GM10248 (cell line): ENCODE data around the gene ZFR.

ENCODE experiments used
- CTCF ChIA-PET: fragments of 300-600 bp; sonication (Branson Sonifier 250); formaldehyde crosslinking; extraction: SDS; loops from one replicate; lab custom pipeline; 2021; ENCODE audit warnings: antibody characterized with exemption; lab: Yijun Ruan, JAX
- POLR2A ChIA-PET: fragments of 350-650 bp; sonication (Branson Sonifier 250); formaldehyde crosslinking; extraction: SDS; loops from one replicate; lab custom pipeline; 2020; ENCODE audit warnings: antibody characterized with exemption; lab: Yijun Ruan, JAX
- DNase-seq: peaks from one replicate; pipeline ENCODE4 v3.0.0; 2012; ENCODE audit errors: extremely low spot score
- TF ChIP-seq, protein P1 (sequence below): IDR thresholded peaks from 2 replicates; pipeline ENCODE4 v1.5.1; 2012; ENCODE audit warnings: mild to moderate bottlenecking, low read depth; ENCODE audit errors: extremely low read depth, missing control alignments, control extremely low read depth

Gene ZFR

DNA sequence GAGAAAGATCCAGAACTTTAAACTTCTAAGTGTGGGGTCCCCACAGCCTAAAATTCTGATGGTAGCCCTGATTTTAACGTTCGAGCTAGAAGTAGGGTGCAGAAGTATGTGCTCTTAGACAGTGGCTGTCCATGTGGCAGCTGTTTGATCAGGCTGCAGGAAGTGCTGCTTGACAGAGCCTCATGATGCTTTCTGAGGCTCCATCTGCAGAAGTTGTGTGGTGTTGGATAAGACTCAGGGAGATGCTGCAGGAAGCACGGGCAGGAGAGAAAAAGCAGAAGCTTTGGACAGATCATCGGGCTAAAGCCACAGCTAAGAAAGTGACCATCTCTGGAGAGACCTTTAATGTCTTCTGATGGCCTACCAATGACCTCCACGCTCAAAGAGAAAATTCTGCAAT lies 139.9 kb downstream of the ZFR start:
- TF ChIP-seq, protein P1, sequence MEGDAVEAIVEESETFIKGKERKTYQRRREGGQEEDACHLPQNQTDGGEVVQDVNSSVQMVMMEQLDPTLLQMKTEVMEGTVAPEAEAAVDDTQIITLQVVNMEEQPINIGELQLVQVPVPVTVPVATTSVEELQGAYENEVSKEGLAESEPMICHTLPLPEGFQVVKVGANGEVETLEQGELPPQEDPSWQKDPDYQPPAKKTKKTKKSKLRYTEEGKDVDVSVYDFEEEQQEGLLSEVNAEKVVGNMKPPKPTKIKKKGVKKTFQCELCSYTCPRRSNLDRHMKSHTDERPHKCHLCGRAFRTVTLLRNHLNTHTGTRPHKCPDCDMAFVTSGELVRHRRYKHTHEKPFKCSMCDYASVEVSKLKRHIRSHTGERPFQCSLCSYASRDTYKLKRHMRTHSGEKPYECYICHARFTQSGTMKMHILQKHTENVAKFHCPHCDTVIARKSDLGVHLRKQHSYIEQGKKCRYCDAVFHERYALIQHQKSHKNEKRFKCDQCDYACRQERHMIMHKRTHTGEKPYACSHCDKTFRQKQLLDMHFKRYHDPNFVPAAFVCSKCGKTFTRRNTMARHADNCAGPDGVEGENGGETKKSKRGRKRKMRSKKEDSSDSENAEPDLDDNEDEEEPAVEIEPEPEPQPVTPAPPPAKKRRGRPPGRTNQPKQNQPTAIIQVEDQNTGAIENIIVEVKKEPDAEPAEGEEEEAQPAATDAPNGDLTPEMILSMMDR, result no peak
- ChIA-PET CTCF (interaction anchor here (0.8 to 1.7 kb wide), 2 partner anchors 17 to 25 kb away, joined by 3 to 5 read pairs; no protein-coding TSS in a partner anchor), POLR2A (no interaction called here)
- DNase-seq, result no peak
